UCSD-AML1 (cell line): ENCODE results near the gene CEND1.

ENCODE experiments used
- DNase-seq: peaks from one replicate; lab custom pipeline; 2025; ENCODE audit not compliant: unreplicated experiment; lab: John Stamatoyannopoulos, UW

The CEND1 gene

DNA sequence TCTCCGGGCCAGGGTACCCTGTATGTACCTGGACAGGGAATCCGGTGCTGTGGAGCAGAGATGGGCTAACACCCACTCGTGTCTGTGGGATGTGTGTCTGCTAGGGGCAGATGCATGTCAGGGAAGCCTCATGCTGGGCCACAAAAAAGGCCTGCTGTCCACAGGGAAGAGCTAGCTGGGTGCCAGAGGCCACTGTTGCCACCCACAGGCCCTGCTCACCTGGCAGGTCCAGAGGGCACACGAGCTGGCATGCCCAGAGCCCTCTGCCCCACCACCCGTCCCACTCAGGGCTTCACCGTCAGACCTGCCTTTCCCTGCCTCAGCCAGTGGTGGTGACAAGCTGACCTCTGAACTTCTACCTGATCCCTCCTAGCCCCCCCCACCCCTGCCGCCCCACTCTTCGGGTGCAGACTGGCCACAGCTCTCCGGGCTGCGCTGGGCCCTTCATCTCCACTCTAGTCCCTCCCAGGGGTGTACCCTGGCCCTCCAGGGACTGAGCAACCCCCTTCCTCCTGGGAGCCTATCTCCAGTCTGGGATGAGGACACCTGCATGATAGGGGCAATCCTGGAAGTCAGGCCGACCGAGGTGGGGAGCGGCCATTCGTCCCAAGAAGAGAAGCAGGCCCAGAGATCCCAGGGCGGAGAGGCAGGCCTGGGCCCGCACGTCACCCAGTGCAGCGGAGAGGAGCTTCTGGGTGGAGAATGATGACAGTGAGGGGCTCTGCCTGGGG, 6.8 kb upstream of the CEND1 start:
- no peak for DNase-seq

DNA sequence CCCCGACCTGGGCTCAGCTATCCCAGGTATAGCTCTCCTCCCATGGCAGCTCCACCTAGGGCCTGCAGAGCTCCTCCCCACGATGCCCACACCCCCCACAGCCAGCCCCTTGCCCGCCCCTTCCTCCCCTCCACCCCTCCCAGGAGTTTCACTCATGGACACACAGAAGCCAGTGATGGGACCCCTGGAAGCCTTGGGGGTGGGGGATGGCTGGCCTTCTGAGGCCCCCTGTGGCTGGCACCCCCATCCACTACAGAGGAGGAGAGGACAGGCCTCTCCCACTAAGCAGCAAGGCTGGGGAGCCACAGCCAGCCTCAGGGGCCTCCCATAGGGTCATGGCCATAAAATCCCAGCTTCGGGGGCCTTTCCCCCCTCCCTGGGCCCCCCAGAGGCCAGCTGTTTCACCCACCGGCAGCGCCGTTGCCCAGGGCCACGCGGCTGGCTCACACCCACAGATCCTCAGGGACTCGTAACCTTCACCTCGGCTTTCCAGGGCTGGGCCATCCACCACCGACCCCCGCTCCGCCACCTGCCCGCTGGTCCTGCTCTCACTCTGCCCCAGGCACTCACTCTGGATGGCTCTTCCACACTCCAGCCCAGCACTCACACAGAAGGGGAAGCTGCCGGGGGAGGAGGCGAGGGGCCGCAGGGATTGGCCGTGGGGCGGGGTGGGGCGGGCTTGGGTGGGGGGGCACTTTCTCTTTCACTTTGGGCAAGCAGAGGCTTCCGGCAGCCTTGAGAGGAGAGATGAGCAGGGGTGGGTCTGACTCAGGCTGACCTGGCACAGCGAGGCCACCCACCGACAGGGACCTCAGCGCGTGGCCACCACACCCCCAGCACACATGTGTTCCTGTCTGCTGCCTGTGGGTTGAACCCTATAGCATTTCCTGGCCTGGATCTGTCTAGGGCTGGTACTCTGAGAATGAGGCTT, 6.0 kb upstream of the CEND1 start:
- peak; percentile 79 for DNase-seq

DNA sequence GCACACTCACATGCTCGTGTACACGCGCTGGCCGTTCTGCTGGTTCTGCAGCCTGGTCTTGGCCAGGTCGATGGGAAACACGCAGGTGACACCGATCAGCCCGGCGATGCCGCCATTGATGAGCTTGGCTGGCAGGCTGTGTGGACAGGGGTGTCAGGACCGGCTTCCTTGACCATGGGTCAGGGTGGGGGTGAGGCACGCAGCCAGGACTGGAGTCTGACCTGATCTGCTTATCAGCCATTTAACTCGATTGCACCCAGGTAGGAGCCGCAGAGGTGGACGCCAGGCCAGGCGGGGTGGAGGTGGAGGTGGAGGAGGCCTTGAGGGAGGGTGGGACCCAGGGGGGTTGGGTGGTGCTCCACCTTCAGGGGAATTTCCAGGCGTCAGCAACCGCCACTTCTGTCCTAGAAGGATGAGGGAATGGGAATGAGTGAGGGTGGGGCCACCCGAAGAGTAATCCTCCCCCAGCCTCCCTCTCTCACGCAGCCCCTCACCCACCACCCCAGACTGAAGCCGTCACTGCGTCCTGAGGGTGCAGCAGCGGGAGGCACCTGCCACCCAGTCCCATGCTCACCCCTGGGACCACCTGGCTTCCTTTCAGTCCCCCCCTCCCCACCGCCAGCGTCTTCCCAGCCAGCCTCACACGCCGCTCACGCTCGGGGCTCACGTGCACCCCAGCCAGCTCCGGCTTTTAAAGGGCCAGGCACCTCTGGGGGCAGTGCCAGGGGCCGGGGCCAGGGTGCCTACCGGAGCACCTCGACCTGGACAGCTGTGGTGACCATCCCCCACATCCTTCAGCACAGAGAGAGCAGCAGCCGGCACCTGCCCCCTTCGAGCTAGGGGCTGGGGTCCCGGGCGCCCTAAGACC, 5.1 kb upstream of the CEND1 start:
- DNase-seq = no peak

DNA sequence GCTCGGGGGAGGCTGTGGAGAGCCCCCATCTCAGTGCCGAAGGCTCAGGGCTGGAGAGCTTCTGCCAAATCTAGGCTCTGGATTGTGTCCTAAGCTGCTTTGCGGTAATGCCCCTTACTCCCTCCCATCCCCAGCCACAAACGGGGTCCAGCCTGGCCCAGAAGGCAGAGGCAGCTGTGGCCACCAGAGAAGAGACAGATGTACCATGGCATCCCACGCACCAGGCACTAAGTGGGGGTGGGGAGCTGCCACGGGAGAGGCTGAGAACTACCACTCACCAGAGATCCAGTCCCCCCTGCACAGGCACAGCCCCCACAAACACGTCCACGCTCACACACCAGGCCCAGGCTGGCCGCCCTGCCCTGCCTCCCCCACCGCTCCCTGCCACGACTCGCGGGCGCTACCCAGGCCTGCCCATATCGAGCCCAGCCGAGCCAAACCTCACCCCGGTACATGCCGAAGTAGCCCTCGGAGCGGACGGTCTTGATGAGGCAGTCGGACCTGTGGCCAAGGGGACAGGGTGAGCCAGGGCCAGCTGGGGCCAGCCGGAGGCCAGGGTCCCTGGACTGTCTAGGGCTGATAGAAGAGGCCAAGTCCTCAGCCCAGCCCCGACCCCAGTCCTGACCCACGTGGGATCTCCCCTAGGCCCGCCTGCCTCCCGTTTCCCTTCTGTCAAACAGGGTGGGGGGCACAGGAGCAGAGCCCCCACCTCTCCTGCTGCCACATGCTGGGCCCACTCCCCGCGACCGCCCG, 4.3 kb upstream of the CEND1 start:
- DNase-seq = no peak

DNA sequence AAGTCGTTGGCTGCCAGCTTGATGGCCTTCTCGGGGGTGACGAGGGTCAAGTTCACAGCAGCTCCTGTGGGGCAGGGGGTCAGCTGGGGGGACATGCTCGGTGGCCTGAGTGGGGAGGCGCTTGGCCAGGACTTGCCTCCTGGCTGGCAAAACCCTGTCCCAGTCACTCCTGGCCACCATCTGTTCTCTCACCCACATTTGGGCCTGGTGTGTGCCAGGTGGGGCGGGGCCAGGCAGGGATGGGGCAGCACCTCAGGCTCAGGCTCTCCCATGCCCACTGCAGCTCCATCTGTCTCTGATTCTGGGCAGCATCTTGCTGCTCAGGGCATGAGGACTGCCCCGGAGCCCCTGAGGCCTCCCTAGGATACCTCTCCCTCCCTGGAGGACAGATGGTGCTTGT, 3.7 kb upstream of the CEND1 start:
- no peak for DNase-seq

DNA sequence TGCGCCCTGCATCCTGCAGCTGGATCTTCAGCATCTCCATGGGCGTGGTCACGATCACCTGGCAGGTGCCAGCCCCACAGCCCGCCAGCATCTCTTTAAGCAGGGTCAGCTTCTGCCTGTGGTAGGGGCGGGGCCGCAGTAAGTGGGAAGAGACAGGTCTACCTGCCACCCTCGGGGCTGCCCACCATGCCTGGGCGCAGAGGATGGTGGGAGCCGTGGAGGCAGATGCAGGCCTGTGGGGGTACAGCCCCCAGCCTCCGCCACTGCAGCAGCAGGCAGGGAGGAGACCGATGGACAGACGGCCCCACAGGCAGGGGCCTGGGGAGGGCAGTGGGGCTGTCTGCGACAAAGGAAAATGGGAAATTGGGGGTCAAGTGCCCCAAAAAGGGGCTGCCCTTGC, 3.0 kb upstream of the CEND1 start:
- no peak for DNase-seq

DNA sequence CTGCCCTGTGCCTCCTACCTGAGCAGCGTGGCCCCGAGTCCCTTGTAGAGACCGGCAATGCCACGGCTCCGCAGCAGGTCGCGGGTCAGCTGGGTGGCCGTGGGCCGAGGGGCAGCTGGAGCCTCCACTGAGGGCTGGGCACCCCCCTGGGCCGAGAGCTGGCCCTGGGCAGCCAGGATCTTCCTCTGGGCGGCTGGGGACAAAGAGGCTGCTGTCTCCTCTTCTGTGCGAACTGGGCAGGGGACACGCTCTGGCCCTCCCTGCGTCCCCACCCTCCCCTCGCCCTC, 2.6 kb upstream of the CEND1 start:
- no peak for DNase-seq

DNA sequence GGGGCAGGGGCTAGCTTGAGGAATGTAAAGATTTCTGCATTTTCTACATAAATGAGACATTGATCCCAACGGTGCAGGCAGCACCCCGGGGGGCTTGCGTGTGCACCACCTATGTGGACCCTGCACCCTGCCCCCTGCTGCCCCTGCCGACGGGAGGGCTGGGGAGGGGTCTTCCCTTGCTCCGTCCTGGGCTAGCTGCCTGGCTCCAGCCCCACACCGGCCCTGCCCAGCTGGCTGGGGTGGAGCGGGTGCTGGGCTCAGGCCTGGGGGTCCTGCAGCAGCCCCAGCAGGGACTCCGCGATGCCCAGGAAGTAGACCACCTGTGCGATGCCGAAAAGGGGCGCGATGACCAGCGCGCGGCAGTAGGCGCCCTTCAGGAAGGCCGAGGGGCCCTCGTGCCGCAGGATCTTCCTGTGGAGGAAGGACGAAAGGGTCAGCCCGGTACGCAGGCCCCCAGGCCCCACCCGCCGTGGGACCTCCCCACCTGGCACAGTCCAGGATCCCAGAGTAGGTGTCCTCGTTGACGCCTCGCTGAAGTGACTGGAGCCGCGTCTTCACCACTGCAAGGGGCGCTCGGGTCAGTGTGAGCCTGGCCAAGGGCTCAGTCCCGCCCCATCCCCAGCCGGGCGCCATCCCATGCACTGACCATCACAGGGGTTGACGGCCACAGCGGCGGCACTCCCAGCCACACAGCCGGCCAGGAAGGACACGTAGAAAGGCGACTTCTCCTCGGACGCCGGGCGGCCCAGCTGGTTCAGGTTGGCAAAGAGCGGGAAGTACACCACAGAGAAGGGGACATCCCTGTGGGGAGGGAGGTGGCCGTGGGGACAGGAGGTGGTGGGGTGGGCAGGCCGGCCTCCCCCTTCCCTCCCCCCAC, 2.0 kb upstream of the CEND1 start:
- no peak for DNase-seq

DNA sequence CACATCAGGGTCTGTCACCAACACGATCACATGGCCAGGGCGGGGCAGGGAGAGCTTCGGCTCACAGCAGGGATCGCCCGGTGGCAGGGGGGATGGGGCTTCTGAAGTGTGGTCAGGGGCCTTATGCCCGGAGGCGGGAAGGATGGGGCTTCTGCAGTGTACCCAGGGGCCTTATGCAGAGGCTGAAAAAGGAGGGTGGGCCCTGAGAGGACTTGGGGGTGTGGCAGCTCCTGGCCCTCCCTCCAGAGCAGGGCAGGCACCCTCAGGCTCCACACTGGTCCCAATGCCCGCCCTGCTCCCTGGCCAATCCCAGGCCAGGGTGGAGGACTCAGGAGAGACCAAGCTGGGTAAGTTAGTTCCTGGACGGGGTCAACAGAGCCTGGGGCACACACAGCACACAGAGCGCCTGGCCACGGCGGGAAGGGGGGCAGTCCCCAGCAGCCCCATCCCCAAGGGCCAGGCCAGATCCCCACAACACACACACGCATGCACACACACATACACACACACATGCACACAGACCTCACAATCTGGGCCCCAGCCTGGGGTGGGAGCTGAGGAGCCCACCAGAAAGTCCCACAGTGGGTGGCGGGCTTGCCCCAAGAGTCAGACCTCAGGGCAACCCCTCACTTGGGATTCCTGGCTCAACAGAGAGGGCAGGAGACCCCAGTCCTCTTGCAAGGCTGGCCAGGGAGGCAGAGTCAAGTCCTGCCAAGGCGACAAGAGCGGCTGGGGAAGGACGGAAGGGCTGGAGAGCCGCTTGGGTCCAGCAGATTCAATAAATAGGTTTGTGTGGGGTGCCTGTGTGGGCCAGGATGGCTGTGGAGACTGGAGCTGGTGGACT, 1.1 kb upstream of the CEND1 start:
- DNase-seq = no peak

DNA sequence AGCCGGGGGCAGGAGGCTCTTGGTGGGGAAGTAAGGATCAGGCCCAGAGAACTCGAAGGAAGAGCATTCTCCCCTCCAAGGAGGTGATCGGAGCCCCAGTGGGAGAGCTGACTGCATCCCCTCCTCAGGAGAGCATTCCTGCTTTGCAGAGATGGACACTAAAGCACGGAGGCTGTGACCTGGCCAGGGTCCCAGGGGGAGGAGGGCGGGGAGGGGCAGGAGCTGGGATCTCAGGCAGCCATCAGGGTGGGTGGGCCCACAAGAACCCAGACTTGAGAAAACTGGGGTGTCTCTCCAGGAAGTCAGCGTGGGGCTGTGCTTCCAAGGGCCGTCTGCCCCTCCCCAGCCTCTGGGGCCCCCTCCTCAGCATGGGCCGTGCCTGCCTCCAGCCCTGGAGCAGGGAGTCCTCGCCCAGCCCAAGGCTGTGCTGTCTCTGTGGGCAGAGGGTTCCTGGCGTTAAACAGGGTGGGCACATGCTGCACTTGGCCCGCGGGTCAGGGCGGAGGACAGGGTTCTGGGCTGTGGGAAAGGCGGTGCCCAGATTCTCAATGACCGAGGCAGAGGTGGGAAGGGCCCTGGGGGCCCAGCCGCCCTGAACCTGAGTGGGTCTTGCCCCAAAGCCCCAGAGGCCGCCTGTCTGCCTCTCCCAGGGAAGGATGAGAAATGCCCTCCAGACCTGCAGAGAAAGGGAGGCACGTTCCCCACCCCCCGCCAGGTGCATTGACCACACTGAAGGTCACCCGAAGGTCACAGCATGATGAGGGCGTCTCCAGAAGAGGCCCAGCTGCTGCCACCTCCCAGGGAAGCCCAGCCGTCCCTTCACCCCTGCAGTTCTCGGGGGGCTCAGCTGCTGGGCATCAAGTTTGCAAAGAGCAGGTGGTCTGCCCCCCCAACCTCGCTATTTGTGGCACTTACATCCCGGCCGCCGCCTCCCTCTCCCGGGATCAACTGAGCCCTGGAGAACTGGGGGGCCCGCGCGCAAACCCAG, 643 bp downstream of the CEND1 start:
- DNase-seq = no peak

DNA sequence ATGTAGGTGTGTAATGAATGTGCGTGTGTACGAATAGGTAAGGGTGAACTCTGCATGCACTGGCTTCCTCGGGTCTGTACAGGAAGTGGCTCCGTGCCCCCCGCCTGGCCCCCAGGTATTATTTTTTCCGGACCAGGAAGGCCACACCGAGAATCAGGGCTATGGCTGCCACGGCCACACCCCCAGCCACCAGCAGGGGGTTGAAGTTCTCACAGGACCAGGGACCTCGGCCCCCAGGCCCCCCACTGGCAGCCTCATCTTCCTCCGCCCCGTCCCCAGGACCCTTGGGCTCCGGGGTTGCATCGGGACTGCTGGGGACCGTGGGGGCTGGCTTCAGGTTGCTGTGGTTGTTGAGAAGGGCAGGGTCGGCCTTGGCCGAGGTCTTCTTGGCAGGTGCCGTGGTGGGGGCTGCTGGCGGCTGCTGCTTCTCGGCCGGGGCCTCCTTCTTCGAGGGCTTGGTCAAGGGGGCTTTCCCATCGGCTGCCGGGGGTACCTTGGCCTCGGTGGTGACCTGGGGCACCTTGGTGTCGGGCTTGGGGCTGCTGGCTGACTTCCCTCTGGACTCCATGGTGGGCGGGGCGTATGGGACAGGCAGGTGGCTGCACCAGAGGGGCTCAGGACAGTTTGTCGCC, 1.8 kb downstream of the CEND1 start:
- no peak for DNase-seq

DNA sequence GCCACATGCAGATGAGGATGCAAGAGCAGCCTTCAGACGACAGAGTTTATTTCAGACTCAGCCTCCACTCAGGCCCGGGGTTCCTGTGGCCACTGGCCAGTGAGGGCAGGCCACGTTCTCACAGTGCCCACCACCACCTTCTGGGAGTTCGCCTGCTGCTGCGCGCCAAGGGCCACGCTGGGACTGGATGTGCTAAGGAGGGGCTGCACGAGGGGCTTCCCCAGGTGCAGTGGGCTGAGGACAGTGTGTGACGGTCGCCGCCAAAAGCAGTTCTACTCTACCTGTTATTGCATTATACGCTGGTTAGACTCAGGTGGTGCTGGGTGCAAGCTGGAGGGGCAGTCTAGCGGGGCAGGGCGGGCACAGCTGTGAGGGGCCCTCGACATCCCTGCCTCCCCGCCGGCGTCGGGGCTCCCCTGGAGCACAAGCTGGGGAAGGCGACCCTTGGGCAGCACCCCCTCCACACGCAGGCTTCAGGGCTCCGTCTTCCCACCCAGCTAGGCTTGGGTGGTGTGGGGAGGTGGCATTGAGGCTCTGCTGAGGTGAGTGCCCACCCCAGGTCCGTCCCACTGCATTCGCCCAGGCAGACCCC, 2.7 kb downstream of the CEND1 start:
- no peak for DNase-seq

DNA sequence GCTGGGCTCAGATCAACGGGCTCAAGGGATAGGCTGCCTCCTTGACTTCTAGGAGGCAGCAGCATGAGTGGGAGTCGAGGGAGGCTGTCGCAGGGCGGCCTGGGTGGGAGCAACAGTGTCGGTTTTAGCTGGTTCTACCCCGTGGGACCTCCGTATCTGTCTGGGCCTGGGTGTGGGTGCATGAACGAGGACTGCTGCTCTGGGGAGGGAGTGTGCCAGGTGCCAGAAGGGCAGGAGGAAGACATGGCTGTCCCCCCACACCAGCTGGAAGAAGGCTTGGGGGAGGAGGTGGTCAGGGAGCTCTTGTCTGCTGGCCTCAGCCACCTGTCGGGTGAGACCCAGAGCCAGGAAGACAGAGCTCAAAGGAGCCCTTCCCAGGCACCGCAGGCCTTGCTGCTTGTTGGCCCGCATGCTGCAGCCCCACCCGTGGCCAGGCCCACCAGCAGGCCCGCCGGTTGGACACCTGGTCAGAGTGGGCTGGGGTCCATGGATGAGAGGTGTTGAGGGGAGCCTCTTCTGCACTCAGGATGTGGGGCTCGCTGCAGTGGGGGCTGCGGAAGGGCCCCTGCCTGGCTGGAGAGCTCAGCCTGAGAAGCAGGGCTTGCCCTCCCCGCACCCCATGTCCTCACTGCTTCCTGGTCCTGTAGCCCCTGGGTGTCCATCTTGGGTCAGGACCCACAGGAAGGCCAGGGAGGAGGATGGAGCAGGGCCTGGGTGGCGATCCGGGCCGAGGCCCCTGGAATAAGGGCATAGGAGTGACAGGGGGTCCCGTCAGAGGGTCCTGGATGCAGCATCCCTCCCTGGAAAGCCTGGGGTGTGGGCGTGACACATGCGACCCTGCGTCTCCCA, 3.4 kb downstream of the CEND1 start:
- DNase-seq = no peak

DNA sequence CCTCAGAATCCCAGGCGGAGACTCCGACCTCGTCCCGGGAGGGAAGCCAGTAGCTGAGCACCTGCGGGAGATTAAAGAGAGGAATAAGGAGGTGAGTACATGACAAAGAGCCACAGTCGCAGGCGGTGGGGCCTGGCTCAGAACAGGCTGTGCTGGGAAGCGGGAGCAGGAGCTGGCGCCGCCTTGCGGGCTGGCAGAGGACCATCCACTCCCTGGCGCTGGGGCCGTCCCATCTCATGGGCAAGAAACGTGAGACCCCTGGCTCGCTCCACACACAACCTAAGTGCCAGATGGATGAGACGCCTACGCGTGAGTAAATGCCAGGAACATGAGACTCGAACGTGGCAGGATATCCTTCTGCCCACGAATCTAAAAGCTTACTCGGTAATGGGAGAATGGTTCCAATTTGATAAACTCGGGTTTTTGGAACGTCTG, 6.3 kb downstream of the CEND1 start:
- no peak for DNase-seq

DNA sequence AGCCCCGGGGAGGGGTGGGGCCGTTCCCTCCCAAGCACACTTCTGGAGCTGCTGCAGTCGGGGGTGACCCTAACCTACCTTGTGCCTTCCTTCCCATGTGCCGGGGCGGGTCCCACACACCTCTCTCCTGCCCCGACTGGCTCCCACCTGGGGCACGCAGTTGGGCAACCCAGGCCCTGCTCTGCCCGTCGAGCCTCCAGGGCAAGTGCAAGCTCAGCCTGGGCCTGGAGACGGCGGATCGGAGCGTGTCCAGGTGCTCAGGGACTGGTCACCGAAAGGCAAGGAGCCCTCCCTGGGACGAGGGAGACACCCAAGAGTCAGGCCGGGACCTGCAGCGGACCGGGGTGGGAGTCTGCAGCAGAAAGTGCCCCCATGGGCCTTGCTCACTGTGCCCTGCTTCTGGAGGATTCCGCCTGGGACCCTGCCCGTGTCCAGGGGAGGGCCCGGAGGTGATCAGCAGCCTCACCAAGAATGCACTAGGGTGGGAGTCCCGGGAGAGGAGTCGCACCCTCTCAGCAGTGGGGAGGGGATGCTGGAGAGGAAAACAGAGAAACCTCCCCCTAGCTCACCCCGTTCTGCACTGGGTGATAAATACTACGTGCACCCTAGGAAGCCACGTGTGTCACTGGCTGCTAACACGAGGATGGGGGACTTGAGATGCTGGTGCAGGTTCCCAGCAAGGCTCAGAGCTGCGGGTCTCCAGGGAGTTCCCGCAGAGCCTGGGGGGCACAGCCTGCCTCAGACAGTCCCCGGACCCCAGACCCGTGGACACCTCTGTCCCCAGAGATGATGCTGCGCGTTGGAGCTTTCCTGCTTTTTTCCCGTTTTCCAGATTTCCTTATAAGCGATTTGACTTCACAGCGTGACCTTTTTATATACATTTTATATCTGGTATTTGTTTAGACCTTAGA, 7.4 kb downstream of the CEND1 start:
- no peak for DNase-seq
